CD4-positive, alpha-beta T cell treated with Interleukin-4 for 4 hours (primary cell): ENCODE measurements around the gene DUSP1.
"Not testable (repeated sequence)": the region's sequence is repeated elsewhere in the genome, so short reads cannot be mapped to it uniquely, and the experiment has no call there.

ENCODE experiments used
- DNase-seq: peaks from one replicate; pipeline ENCODE4 v3.0.0-alpha.2; 2020

Gene DUSP1

GRCh38 chr5:172796306-172796705 is 25.3 kb upstream of the DUSP1 start:
- DNase-seq, result no peak

GRCh38 chr5:172795318-172795977 is 24.5 kb upstream of the DUSP1 start:
- DNase-seq, result no peak

- no peak for DNase-seq
Measured at GRCh38 chr5:172793577-172794488, 22.8 kb upstream of the DUSP1 start.

GRCh38 chr5:172792701-172793570 is 21.9 kb upstream of the DUSP1 start:
- DNase-seq, result no peak

GRCh38 chr5:172791726-172792445 is 20.9 kb upstream of the DUSP1 start:
- DNase-seq, result no peak

GRCh38 chr5:172791286-172791685 is 20.3 kb upstream of the DUSP1 start:
- DNase-seq, result no peak

- no peak for DNase-seq
Measured at GRCh38 chr5:172790496-172790889, 19.5 kb upstream of the DUSP1 start.

GRCh38 chr5:172789687-172790495 is 18.9 kb upstream of the DUSP1 start:
- no peak for DNase-seq

GRCh38 chr5:172788771-172789686 is 18.0 kb upstream of the DUSP1 start:
- DNase-seq, result no peak

- not testable (repeated sequence) for DNase-seq
Measured at GRCh38 chr5:172787538-172787937, 16.5 kb upstream of the DUSP1 start.

- DNase-seq, result no peak
Measured at GRCh38 chr5:172786736-172787462, 15.9 kb upstream of the DUSP1 start.

GRCh38 chr5:172785429-172786088 is 14.6 kb upstream of the DUSP1 start:
- DNase-seq, result no peak

- DNase-seq, result not testable (repeated sequence)
Measured at GRCh38 chr5:172784162-172784561, 13.2 kb upstream of the DUSP1 start.

GRCh38 chr5:172783319-172783718 is 12.3 kb upstream of the DUSP1 start:
- not testable (repeated sequence) for DNase-seq

GRCh38 chr5:172782169-172783039 is 11.4 kb upstream of the DUSP1 start:
- DNase-seq, result no peak

GRCh38 chr5:172779691-172780341 is 8.8 kb upstream of the DUSP1 start:
- no peak for DNase-seq
